ENCODE data around the gene AGAP1. TPM values are rescaled to one million over a fixed set of nuclear protein-coding genes. Genes with fewer than 3 reads are reported as not detected.

Gene AGAP1
- total RNA-seq, 1 experiment from 2014 or later: 25.8 TPM

DNA sequence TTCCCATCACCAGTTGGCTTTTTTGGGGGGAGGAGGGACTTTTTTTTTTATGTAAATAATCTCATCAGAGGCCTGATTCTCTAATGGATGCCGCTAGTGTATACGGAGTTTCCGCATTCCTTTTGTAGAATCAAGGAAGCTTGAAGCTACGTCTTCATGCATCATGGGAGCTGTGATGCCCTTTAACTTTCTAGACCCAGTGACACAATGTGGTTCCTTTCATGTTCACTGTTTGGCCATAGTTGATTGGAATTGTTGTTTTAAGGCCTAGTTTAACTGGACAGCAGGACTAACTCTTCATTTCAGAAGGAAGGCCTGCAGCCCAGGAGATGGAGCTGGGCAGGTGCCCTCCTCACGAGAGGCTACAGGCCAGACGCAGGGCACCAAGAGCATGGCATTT, 287.9 kb downstream of the AGAP1 start:
- Histone ChIP-seq H4K91ac (ENCODE audit: insufficient read length, low read depth, low read length) (no peak overlapping the region), H2BK5ac (ENCODE audit: insufficient read length, low read length) (no peak overlapping the region), H2BK12ac (ENCODE audit: insufficient read length, low read depth, low read length) (no peak overlapping the region), H3K9me3 (ENCODE audit: control insufficient read depth, low read depth, low read length) (no peaks in the 10 kb centered on the region), H3K14ac (ENCODE audit: insufficient read depth, low read length) (no peak overlapping the region), H3K4me2 (ENCODE audit: insufficient read depth, insufficient read length, low read length) (no peak overlapping the region), H3K23ac (ENCODE audit: insufficient read length, low read depth, low read length) (no peak overlapping the region), H3K18ac (ENCODE audit: insufficient read length, low read depth, low read length) (no peak overlapping the region), H2AFZ (ENCODE audit: low read length) (no peak overlapping the region), H3K27ac (ENCODE audit: insufficient read length, low read depth, low read length) (no peak overlapping the region), H4K20me1 (ENCODE audit: control insufficient read depth, insufficient read depth, insufficient read length) (no peaks in the 10 kb centered on the region), H3K23me2 (ENCODE audit: insufficient read length, low read depth, low read length, poor library complexity, severe bottlenecking) (no peaks in the 10 kb centered on the region), H4K8ac (replicated peaks; ENCODE audit: insufficient read length, low read depth, low read length) (no peak overlapping the region), H2BK20ac (ENCODE audit: low read depth, low read length, poor library complexity, severe bottlenecking) (no peak overlapping the region), H3K56ac (ENCODE audit: insufficient read length, low read depth, low read length) (no peak overlapping the region), H2BK15ac (ENCODE audit: low read depth, low read length) (no peak overlapping the region), H3K4me1 (ENCODE audit: insufficient read depth, low read length) (peaks cover 2% of the 10 kb centered on the region; the same call in 1 of the 2 replicates), H3K27me3 (ENCODE audit: insufficient read depth, low read length) (no peaks in the 10 kb centered on the region), H2BK120ac (ENCODE audit: low read depth, low read length, poor library complexity, severe bottlenecking) (no peak overlapping the region), H3T11ph (ENCODE audit: low read length) (no peak overlapping the region), H4K5ac (ENCODE audit: insufficient read length, low read depth, low read length) (no peak overlapping the region), H3K4ac (ENCODE audit: low read depth, low read length) (no peak overlapping the region), H3K79me2 (ENCODE audit: insufficient read depth, low read length) (no peaks in the 10 kb centered on the region), H3K79me1 (ENCODE audit: insufficient read depth, low read depth, low read length, poor library complexity, severe bottlenecking) (no peaks in the 10 kb centered on the region), H3K9ac (ENCODE audit: extremely low read depth, insufficient read length, low read length) (no peak overlapping the region), H2AK5ac (ENCODE audit: insufficient read length, low read length) (no peak overlapping the region)
- Mint-ChIP-seq H3K9me3 (no peaks in the 10 kb centered on the region), H3K27me3 (ENCODE audit: low read depth) (no peaks in the 10 kb centered on the region), H3K36me3 (ENCODE audit: insufficient read depth in 1 of 3, low read depth in 3 of 3) (peaks cover 0 to under 1% (median 0%) of the 10 kb centered on the region in 3 experiments; a peak in 3 of 7 replicates), H3K4me1 (peaks cover 3 to 4% of the 10 kb centered on the region in 2 experiments; a peak in 3 of 4 replicates), H3K27ac (no peak overlapping the region), H3K4me3 (no peak overlapping the region)
- TF ChIP-seq CTCF (conservative IDR thresholded peaks at IDR 0.05): no peak
- no peak for DNase-seq
- WGBS (ENCODE audit: extremely low coverage, insufficient read length, low lambda C conversion rate): no CpG with 5 or more reads among the region's 6 CpGs

Data from H9 (cell line).